ENCODE measurements around the gene WNT1.

WNT1 gene

GRCh38 chr12:48993787-48994186 is 15.7 kb downstream of the WNT1 start:
- Histone ChIP-seq H3K27ac (no peak overlapping the region), H3K4me3 (IDR thresholded peaks at IDR 0.05; ENCODE audit: insufficient read depth, low read depth, low read length) (no peak overlapping the region), H3K4me1 (ENCODE audit: low read depth, poor library complexity, severe bottlenecking) (peaks cover 21% of the 10 kb centered on the region), H3K79me2 (ENCODE audit: insufficient read depth, low read depth) (no peaks in the 10 kb centered on the region), H3K27me3 (ENCODE audit: insufficient read depth, low read depth) (peaks cover 4% of the 10 kb centered on the region), H2AFZ (ENCODE audit: low read depth) (no peak overlapping the region), H3K4me2 (no peak overlapping the region), H3K36me3 (ENCODE audit: insufficient read depth) (no peaks in the 10 kb centered on the region), H3K9ac (no peak overlapping the region), H4K20me1 (ENCODE audit: insufficient read depth) (no peaks in the 10 kb centered on the region)
- no peak for TF ChIP-seq CTCF (conservative IDR thresholded peaks at IDR 0.05; ENCODE audit: low read depth, low read length)

GRCh38 chr12:48994224-48995085 is 16.3 kb downstream of the WNT1 start:
- no peaks in the 10 kb centered on the region for H3K36me3 ChIP-seq (ENCODE audit: insufficient read depth)
- no peak overlapping the region for H3K27ac ChIP-seq
- H2AFZ ChIP-seq (ENCODE audit: low read depth): no peak overlapping the region
- H3K4me2 ChIP-seq: no peak overlapping the region
- H3K4me3 ChIP-seq (IDR thresholded peaks at IDR 0.05; ENCODE audit: insufficient read depth, low read depth, low read length): no peak overlapping the region
- H3K27me3 ChIP-seq (ENCODE audit: insufficient read depth, low read depth): no peaks in the 10 kb centered on the region; the same call in 1 of the 2 replicates
- H3K4me1 ChIP-seq (ENCODE audit: low read depth, poor library complexity, severe bottlenecking): peaks cover 21% of the 10 kb centered on the region
- no peak for TF ChIP-seq CTCF (conservative IDR thresholded peaks at IDR 0.05; ENCODE audit: low read depth, low read length)
- H3K9ac ChIP-seq: no peak overlapping the region
- no peaks in the 10 kb centered on the region for H3K79me2 ChIP-seq (ENCODE audit: insufficient read depth, low read depth)
- H4K20me1 ChIP-seq (ENCODE audit: insufficient read depth): no peaks in the 10 kb centered on the region

GRCh38 chr12:48995086-48995879 is 17.2 kb downstream of the WNT1 start:
- H3K36me3 ChIP-seq (ENCODE audit: insufficient read depth): no peaks in the 10 kb centered on the region
- peak overlapping the region; percentile 77; the same call in 1 of the 2 replicates for H2AFZ ChIP-seq (ENCODE audit: low read depth)
- H4K20me1 ChIP-seq (ENCODE audit: insufficient read depth): no peaks in the 10 kb centered on the region
- H3K27ac ChIP-seq: no peak overlapping the region
- TF ChIP-seq CTCF (conservative IDR thresholded peaks at IDR 0.05; ENCODE audit: low read depth, low read length): peak; percentile 75
- no peaks in the 10 kb centered on the region for H3K79me2 ChIP-seq (ENCODE audit: insufficient read depth, low read depth)
- H3K4me1 ChIP-seq (ENCODE audit: low read depth, poor library complexity, severe bottlenecking): peaks cover 26% of the 10 kb centered on the region
- H3K27me3 ChIP-seq (ENCODE audit: insufficient read depth, low read depth): no peaks in the 10 kb centered on the region; the same call in 1 of the 2 replicates
- H3K4me2 ChIP-seq: peak overlapping the region; percentile 81
- H3K9ac ChIP-seq: no peak overlapping the region
- no peak overlapping the region for H3K4me3 ChIP-seq (IDR thresholded peaks at IDR 0.05; ENCODE audit: insufficient read depth, low read depth, low read length)

GRCh38 chr12:48996794-48997718 is 18.9 kb downstream of the WNT1 start:
- TF ChIP-seq CTCF (conservative IDR thresholded peaks at IDR 0.05; ENCODE audit: low read depth, low read length): peak; percentile 28; the same call in 1 of the 2 replicates
- H3K4me3 ChIP-seq (IDR thresholded peaks at IDR 0.05; ENCODE audit: insufficient read depth, low read depth, low read length): no peak overlapping the region
- H3K27ac ChIP-seq: no peak overlapping the region
- no peaks in the 10 kb centered on the region for H3K36me3 ChIP-seq (ENCODE audit: insufficient read depth)
- peaks cover 29% of the 10 kb centered on the region for H3K4me1 ChIP-seq (ENCODE audit: low read depth, poor library complexity, severe bottlenecking)
- H3K27me3 ChIP-seq (ENCODE audit: insufficient read depth, low read depth): no peaks in the 10 kb centered on the region; the same call in 1 of the 2 replicates
- H3K9ac ChIP-seq: no peak overlapping the region
- H2AFZ ChIP-seq (ENCODE audit: low read depth): no peak overlapping the region
- H3K79me2 ChIP-seq (ENCODE audit: insufficient read depth, low read depth): no peaks in the 10 kb centered on the region
- H4K20me1 ChIP-seq (ENCODE audit: insufficient read depth): no peaks in the 10 kb centered on the region
- H3K4me2 ChIP-seq: no peak overlapping the region; the same call in 1 of the 2 replicates
